Heart left ventricle (tissue), 13 donors: ENCODE data around the gene PCCA.

Experiments
- POLR2A ChIP-seq, 2 donors: fragments of 450-650 bp; IDR thresholded peaks; one replicate each; pipeline ENCODE4 v1.6.1; 2017; ENCODE audit warnings: antibody characterized with exemption in 2 of 2, mild to moderate bottlenecking in 2 of 2, moderate library complexity in 2 of 2
- TF ChIP-seq, protein P1 (sequence below), 12 donors: fragments of 200-600 bp; sonication (generic) in 4 of 12; IDR thresholded peaks; one replicate each; pipeline versions ENCODE4 v1.5.0 to v1.8.0; 2018 to 2022; ENCODE audit warnings: antibody characterized with exemption in 12 of 12, mild to moderate bottlenecking in 5 of 12
- donor health status: ischemic (EF 13 %, LVEDD 7.1; RV severe dilation, severe dysfunction).
- donor health status: DM: no; HTN: yes; CAD: no.
- donor health status: DM: no; HTN: no; CAD: no.
- donor health status: ischemic (EF 25% LVEDD 6.9; RV normal size, moderate dysfunction).
- donor health status: ischemic (EF 25% LVEDD 5.7; RV mildly dilated, moderate dysfunction).
- donor health status: ischemic (EF 35%, LVEDD 5.7; RV mildly dilated, moderate dysfunction).
- donor health status: nonischemic (EF 11% LVEDD 7.7; RV severe dilation, severe dysfunction).
- donor health status: DM: yes; HTN: yes; CAD: no.
- donor health status: PGD.
- donor health status: ischemic (EF 29% LVEDD 5.4; RV normal size, mild dysfunction).
- donor health status: nonischemic (EF 23%, LVEDD 6.1; RV moderate dilation, normal function).

DNA sequence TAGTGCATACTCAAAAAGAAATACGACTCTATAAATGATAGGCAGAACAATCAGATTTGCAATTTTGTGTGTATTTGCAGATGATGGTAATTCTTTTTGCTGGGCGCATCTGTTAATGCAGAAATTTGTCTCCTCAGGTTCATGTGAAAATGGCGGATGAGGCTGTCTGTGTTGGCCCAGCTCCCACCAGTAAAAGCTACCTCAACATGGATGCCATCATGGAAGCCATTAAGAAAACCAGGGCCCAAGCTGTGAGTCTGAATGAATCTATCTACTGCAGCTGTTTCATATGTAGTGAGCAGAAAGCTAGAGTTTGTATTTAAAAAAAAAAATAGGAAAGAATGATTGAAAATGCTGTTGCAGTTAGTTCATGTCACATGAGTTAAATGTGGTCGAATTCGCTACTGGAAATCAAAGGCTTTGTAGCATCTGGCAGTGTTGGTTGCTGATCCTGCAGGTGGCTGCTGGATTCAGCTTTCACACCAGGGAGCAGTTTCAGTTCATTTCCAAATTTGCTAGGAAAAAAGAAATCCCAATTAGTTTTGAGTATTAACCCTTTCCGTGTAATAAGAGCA, 66.0 kb downstream of the PCCA start:
- TF ChIP-seq, protein P1, sequence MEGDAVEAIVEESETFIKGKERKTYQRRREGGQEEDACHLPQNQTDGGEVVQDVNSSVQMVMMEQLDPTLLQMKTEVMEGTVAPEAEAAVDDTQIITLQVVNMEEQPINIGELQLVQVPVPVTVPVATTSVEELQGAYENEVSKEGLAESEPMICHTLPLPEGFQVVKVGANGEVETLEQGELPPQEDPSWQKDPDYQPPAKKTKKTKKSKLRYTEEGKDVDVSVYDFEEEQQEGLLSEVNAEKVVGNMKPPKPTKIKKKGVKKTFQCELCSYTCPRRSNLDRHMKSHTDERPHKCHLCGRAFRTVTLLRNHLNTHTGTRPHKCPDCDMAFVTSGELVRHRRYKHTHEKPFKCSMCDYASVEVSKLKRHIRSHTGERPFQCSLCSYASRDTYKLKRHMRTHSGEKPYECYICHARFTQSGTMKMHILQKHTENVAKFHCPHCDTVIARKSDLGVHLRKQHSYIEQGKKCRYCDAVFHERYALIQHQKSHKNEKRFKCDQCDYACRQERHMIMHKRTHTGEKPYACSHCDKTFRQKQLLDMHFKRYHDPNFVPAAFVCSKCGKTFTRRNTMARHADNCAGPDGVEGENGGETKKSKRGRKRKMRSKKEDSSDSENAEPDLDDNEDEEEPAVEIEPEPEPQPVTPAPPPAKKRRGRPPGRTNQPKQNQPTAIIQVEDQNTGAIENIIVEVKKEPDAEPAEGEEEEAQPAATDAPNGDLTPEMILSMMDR (IDR thresholded peaks at IDR 0.05): no peak
- no peak for TF ChIP-seq POLR2A (IDR thresholded peaks at IDR 0.05)
